ENCODE data around the gene DLGAP1.
A peak's percentile ranks its signal among the peaks of the same experiment; 100 is the strongest.

DLGAP1 gene

GRCh38 chr18:3541549-3542386 lies 913.3 kb downstream of the DLGAP1 start:
- DNase-seq (ENCODE audit: extremely low read depth, insufficient read length): peak; percentile 11

GRCh38 chr18:3540805-3541548 lies 914.1 kb downstream of the DLGAP1 start:
- Histone ChIP-seq H3K27me3 (replicated peaks; ENCODE audit: control insufficient read depth, insufficient read depth, low read length) (no peaks in the 10 kb centered on the region), H3K4me3 (replicated peaks; ENCODE audit: low read depth, low read length) (no peak overlapping the region), H3K36me3 (ENCODE audit: control insufficient read depth, insufficient read depth, low read length) (no peaks in the 10 kb centered on the region)
- no peak for DNase-seq (ENCODE audit: extremely low read depth, insufficient read length)
- TF ChIP-seq, protein P1, sequence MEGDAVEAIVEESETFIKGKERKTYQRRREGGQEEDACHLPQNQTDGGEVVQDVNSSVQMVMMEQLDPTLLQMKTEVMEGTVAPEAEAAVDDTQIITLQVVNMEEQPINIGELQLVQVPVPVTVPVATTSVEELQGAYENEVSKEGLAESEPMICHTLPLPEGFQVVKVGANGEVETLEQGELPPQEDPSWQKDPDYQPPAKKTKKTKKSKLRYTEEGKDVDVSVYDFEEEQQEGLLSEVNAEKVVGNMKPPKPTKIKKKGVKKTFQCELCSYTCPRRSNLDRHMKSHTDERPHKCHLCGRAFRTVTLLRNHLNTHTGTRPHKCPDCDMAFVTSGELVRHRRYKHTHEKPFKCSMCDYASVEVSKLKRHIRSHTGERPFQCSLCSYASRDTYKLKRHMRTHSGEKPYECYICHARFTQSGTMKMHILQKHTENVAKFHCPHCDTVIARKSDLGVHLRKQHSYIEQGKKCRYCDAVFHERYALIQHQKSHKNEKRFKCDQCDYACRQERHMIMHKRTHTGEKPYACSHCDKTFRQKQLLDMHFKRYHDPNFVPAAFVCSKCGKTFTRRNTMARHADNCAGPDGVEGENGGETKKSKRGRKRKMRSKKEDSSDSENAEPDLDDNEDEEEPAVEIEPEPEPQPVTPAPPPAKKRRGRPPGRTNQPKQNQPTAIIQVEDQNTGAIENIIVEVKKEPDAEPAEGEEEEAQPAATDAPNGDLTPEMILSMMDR (IDR thresholded peaks at IDR 0.05; ENCODE audit: insufficient read depth, low read length, poor library complexity, severe bottlenecking): no peak

More at GRCh38 chr18:3541549-3542386, 913.3 kb downstream of the DLGAP1 start:
- no peaks in the 10 kb centered on the region for H3K36me3 ChIP-seq (ENCODE audit: control insufficient read depth, insufficient read depth, low read length)
- no peaks in the 10 kb centered on the region for H3K27me3 ChIP-seq (replicated peaks; ENCODE audit: control insufficient read depth, insufficient read depth, low read length)
- H3K4me3 ChIP-seq (replicated peaks; ENCODE audit: low read depth, low read length): no peak overlapping the region
- TF ChIP-seq, protein P1 (IDR thresholded peaks at IDR 0.05; ENCODE audit: insufficient read depth, low read length, poor library complexity, severe bottlenecking): no peak

GRCh38 chr18:3538954-3539617 lies 916.0 kb downstream of the DLGAP1 start:
- Histone ChIP-seq H3K36me3 (ENCODE audit: control insufficient read depth, insufficient read depth, low read length) (no peaks in the 10 kb centered on the region), H3K4me3 (replicated peaks; ENCODE audit: low read depth, low read length) (no peak overlapping the region), H3K27me3 (replicated peaks; ENCODE audit: control insufficient read depth, insufficient read depth, low read length) (no peaks in the 10 kb centered on the region)
- no peak for DNase-seq (ENCODE audit: extremely low read depth, insufficient read length)
- TF ChIP-seq, protein P1 (IDR thresholded peaks at IDR 0.05; ENCODE audit: insufficient read depth, low read length, poor library complexity, severe bottlenecking): no peak

DNA sequence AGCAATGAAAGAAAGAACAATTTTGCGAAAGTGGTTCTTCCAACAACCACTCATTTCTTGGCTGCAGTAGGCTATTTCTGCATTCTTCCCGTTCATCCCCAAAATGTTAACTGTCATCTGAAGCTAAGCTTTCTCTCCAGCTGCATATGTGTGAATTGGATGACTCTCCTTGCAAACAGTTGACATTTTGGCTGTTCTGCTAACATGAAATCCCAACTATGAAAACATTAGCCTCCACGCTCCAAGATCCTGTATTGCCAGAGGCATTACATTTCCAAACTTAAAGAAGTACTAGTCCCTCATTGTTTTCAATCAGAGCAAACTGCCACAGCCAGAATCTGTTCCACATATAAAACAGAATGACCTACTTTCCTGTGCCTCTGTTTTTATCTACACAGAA lies 916.7 kb downstream of the DLGAP1 start:
- Histone ChIP-seq H3K36me3 (ENCODE audit: control insufficient read depth, insufficient read depth, low read length) (no peaks in the 10 kb centered on the region), H3K4me3 (replicated peaks; ENCODE audit: low read depth, low read length) (no peak overlapping the region), H3K27me3 (replicated peaks; ENCODE audit: control insufficient read depth, insufficient read depth, low read length) (no peaks in the 10 kb centered on the region)
- TF ChIP-seq, protein P1 (IDR thresholded peaks at IDR 0.05; ENCODE audit: insufficient read depth, low read length, poor library complexity, severe bottlenecking): no peak
- no peak for DNase-seq (ENCODE audit: extremely low read depth, insufficient read length)

DNA sequence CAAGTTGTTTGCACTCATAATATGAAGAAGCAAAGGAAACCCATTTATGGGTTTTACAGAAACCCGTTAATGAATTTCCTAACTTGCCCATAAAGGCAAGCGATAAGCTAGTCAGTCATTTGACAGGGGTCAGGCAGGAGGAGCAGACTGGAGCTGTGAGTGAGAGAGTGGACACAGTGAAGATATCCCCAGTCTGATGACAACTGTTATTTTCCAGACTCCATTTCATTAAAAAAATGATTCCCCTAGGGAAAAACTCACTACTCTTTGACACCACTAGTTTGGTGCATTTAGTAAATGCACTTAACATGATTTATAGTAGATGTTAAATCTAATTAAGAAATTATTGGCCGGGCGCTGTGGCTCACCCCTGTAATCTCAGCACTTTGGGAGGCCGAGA lies 924.3 kb downstream of the DLGAP1 start:
- TF ChIP-seq, protein P1 (IDR thresholded peaks at IDR 0.05; ENCODE audit: insufficient read depth, low read length, poor library complexity, severe bottlenecking): no peak
- no peaks in the 10 kb centered on the region for H3K36me3 ChIP-seq (ENCODE audit: control insufficient read depth, insufficient read depth, low read length)
- no peaks in the 10 kb centered on the region for H3K27me3 ChIP-seq (replicated peaks; ENCODE audit: control insufficient read depth, insufficient read depth, low read length)
- no peak for DNase-seq (ENCODE audit: extremely low read depth, insufficient read length)
- H3K4me3 ChIP-seq (replicated peaks; ENCODE audit: low read depth, low read length): no peak overlapping the region

All from GM06990 (cell line).